Omental fat pad (tissue), 4 donors: ENCODE results near the gene CDX1. TPM values are rescaled to one million over a fixed set of nuclear protein-coding genes. Genes with fewer than 3 reads are reported as not detected.

ENCODE experiments used
- ATAC-seq: fragments of 150-250 bp; one replicate; pipeline ENCODE4 v1.9.1; 2016; ENCODE audit warnings: mild to moderate bottlenecking, moderate library complexity; ENCODE audit not compliant: low FRiP score
- DNase-seq: peaks from one replicate; pipeline ENCODE4 v3.0.0-alpha.2; 2019; ENCODE audit warnings: low spot score
- CTCF ChIP-seq, 3 donors: fragments of 450-650 bp; IDR thresholded peaks; one replicate each; pipeline ENCODE4 v1.5.1; 2016 to 2017; ENCODE audit warnings: antibody characterized with exemption in 3 of 3, mild to moderate bottlenecking in 3 of 3, moderate library complexity in 2 of 3
- total RNA-seq, 4 donors: library from RNA; depleted of rRNA; stranded (reverse); fragments of >200 nt; gene quantifications; one replicate each; pipeline ENCODE4 v1.1.0, GENCODE V29; 2016

The CDX1 gene
- total RNA-seq, 4 donors from 2014 or later = not detected

- no peak for TF ChIP-seq CTCF (IDR thresholded peaks at IDR 0.05)
- DNase-seq (no peak), ATAC-seq (no peak)
These were observed 16.2 kb downstream of the CDX1 start for GRCh38 chr5:150182774-150183173.

GRCh38 chr5:150183436-150183835, 16.9 kb downstream of the CDX1 start:
- no peak for DNase-seq
- no peak for TF ChIP-seq CTCF (IDR thresholded peaks at IDR 0.05)
- no peak for ATAC-seq

GRCh38 chr5:150184006-150184405, 17.4 kb downstream of the CDX1 start:
- TF ChIP-seq CTCF (IDR thresholded peaks at IDR 0.05) = no peak
- ATAC-seq (no peak), DNase-seq (no peak)

- no peak for TF ChIP-seq CTCF (IDR thresholded peaks at IDR 0.05)
- ATAC-seq (no peak), DNase-seq (no peak)
These were observed 18.7 kb downstream of the CDX1 start for GRCh38 chr5:150184990-150185912.

- DNase-seq (no peak), ATAC-seq (no peak)
- TF ChIP-seq CTCF (IDR thresholded peaks at IDR 0.05) = no peak
These were observed 19.6 kb downstream of the CDX1 start for GRCh38 chr5:150186137-150186536.

- no peak for ATAC-seq
- no peak for TF ChIP-seq CTCF (IDR thresholded peaks at IDR 0.05)
- DNase-seq = no peak
These were observed 20.3 kb downstream of the CDX1 start for GRCh38 chr5:150186897-150187296.
